ENCODE data around the gene PRAMEF12.
"Not testable (repeated sequence)": the region's sequence is repeated elsewhere in the genome, so short reads cannot be mapped to it uniquely, and the experiment has no call there.

PRAMEF12 gene

GRCh38 chr1:12771186-12771585, 2.4 kb upstream of the PRAMEF12 start:
- no peak for DNase-seq

GRCh38 chr1:12772520-12772919, 1.0 kb upstream of the PRAMEF12 start:
- DNase-seq: no peak

DNA sequence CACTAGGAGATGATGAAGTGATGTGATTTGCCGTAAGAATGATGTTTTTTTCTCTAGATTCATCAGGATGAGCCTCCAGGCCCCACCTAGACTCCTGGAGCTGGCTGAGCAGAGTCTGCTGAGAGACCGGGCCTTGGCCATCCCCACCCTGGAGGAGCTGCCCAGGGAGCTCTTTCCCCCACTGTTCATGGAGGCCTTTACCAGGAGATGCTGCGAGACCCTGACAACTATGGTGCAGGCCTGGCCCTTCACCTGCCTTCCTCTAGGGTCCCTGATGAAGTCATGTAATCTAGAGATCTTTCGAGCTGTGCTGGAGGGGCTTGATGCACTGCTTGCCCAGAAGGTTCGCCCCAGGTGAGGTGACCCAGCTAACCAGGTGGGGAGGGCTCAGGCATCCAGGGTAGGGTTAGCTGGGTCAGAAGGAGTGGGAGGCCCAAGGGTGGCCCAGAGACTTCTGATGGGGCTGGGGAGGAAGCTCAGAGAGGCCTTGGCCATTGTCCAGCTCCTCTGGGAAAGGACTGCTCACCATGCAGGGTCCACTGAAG, 1.3 kb downstream of the PRAMEF12 start:
- no peak for DNase-seq

- no peak for DNase-seq
Observed at GRCh38 chr1:12775443-12775842, 1.9 kb downstream of the PRAMEF12 start.

- no peak for DNase-seq
Observed at GRCh38 chr1:12776801-12777557, 3.4 kb downstream of the PRAMEF12 start.

GRCh38 chr1:12778061-12778460, 4.5 kb downstream of the PRAMEF12 start:
- no peak for DNase-seq

DNA sequence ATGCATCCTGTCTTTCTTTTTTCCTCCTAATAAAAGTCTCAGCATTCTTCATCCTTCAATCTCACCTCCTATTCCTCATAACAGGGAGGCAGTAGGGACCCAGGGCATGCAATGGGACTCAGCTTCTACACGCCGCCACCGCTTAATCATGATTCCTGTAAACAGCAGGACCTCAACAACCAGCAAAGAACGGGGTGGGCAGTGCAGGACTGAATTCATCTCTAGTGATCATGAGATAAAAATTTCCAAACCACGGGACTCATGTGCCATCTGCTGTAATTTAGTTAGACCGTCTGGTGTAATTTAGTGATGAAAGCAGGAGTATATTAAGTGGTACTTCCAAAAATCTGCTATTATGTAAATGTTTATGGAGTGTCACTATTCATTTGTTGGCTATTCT, 5.4 kb downstream of the PRAMEF12 start:
- no peak for DNase-seq

DNA sequence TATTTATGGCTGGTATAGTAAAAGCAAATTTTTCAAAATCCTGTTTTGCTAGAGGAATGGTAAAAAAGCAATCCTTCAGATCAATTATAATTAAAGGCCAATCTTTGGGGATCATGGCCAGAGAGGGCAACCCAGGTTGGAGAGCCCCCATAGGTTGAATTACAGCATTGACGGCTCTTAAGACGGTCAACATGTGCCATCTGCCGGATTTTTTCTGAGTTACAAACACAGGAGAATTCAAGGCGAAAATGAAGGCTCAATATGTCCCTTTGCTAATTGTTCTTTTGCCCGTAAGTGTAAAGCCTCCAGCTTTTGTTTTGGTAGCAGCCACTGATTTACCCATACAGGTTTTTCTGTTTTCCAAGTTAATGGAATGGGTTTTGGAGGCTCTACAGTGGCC, 8.0 kb downstream of the PRAMEF12 start:
- not testable (repeated sequence) for DNase-seq

DNA sequence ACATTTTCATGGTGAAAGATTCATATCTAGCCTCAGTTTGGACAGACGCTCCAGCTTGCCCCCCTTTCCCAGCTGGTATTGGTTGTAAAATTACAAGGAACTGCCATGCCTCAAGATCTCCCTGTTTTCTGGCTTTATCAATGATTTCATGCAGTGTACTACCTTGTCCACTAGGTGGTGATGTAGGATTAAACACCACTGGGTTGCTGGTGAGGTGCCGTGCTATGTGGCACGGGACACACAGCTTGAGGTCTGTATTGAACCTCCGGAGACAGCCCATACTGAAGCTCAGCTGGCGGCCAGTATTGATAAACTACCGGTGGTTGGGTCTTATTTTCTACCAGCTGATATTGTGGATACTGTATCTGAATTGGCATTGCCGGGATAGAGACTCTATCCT, 10.2 kb downstream of the PRAMEF12 start:
- DNase-seq: not testable (repeated sequence)

GRCh38 chr1:12784729-12785128, 11.2 kb downstream of the PRAMEF12 start:
- peak in 1 of 2 donors; percentile 5 for DNase-seq

DNA sequence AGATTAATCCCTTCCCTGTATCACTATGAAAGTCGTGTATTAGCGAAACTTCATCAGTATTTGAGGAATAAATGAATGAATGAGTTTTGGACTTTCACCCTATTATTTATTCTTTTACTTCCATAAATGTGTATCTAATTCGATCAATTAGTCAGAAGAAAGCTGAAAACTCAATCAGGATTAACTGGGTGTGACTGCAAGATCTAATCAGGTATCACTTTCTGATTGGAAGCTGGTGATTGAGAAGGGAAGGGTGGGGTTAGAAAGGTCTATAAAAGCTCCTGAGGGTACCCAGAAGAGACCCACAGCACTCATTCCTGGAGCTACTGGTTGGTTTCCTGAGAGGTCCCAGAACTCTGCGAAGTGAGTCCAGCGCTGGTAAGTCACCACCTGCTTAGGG, 17.6 kb downstream of the PRAMEF12 start, which contains the start of gene PRAMEF1:
PRAMEF1 (plus strand) TSS at position 301 of the 400 bp plus-strand sequence. CDS start 1,831 bp downstream, outside the sequence.
- DNase-seq: not testable (repeated sequence)

DNA sequence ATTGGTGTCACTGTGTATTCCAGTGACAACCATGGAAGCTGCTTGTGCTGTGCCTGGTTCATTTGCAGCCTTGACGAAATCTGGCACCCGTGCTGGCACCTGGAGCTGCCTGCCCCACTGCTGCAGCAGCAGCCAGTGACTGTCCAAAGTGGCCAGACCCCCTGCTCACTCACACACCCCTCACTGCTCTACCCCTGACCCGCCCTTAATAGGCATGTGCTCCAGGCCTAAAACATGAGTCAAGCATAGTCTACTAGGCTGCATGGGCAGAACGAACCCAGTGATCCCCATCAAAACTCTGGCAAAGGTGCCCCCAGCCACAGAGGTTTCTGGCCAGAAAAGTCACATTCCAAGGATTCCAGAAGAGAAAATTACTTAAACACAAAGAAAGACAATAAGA, 25.4 kb downstream of the PRAMEF12 start:
- no peak for DNase-seq

- no peak for DNase-seq
Observed at GRCh38 chr1:12799730-12800129, 26.2 kb downstream of the PRAMEF12 start.

DNA sequence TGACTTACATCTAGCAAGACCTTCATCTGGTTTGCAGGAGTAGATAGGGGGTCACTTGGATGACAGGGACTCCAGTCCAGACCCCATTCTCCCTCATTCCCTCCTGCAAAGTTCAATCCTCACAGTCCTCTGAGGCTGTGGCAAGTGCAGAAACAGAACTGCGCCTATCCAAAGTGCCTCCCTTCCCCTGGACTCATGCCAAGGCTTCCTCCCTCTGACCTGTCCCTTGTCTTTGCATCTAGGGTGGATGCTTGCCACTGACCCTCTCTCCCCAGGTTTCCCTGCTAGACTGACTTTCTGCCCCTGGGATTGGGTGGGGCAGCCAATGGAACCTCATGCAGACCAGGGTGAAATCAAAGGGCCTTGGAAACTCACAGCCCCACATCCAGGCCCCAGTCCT, 36.4 kb downstream of the PRAMEF12 start:
- DNase-seq: no peak

GRCh38 chr1:12810691-12811408, 37.3 kb downstream of the PRAMEF12 start:
- no peak for DNase-seq

DNA sequence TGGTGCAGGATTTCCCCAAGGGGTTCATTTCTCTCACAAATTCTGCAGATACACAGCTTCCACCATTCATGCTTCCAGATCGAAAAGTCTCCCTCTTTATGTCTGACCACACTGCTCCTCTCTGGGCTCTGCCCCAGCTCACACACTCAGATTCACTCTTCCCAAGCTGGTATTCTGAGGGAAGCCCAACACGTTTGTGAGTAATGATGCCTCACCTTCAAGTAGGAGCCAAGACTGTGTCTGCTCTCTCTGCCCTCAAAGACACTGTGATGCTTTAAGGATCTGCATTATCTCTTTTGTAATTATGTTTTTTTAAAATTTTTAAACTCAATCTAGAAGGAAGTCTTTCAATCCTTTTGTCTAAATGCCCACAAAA, 37.9 kb downstream of the PRAMEF12 start:
- no peak for DNase-seq

- DNase-seq: not testable (repeated sequence)
Observed at GRCh38 chr1:12819061-12819460, 45.5 kb downstream of the PRAMEF12 start.
